GM12878 (cell line): ENCODE results near the gene CNNM3. TPM values are rescaled to one million over a fixed set of nuclear protein-coding genes. Genes with fewer than 3 reads are reported as not detected.

ENCODE experiments used
- ATAC-seq: fragments of 200-7000 bp; cut with Tn5 transposase; 3 replicates; pipeline ENCODE4 v1.9.1; 2020; ENCODE audit warnings: mild to moderate bottlenecking, moderate library complexity
- BruUV-seq: library from RNA; stranded (reverse); fragments of 400-500 nt; replicated peaks from 2 replicates; lab custom pipeline; 2021; lab: Mats Ljungman, UMichigan
- CTCF ChIA-PET: fragments of 300-600 bp; sonication (Branson Sonifier 250); formaldehyde crosslinking; extraction: SDS; loops from one replicate; lab custom pipeline; 2021; ENCODE audit warnings: inconsistent platforms; lab: Yijun Ruan, JAX
- POLR2A ChIA-PET: fragments of 350-600 bp; formaldehyde crosslinking; extraction: SDS; loops from one replicate; lab custom pipeline; 2021; ENCODE audit warnings: inconsistent platforms; lab: Charles Lee
- RAD21 ChIA-PET: fragments of 300-600 bp; sonication (Branson Sonifier 250); formaldehyde crosslinking; loops from one replicate; lab custom pipeline; 2023; ENCODE audit warnings: antibody characterized with exemption; ENCODE audit not compliant: unreplicated experiment; lab: Charles Lee
- SMC1A ChIA-PET: fragments of 300-600 bp; sonication (Branson Sonifier 250); formaldehyde crosslinking; loops from one replicate; lab custom pipeline; 2023; ENCODE audit not compliant: unreplicated experiment, uncharacterized antibody; lab: Charles Lee
- DNase-seq: peaks from one replicate; pipeline ENCODE4 v3.0.0-alpha.2; 2011; ENCODE audit warnings: low read depth, low spot score
- FAIRE-seq: peaks from 3 replicates; lab custom pipeline; 2011; peaks lifted over from hg19 to GRCh38; lab: Jason Lieb, UNC
- H2AFZ ChIP-seq: 2 replicates; pipeline ENCODE4 v1.6.0; 2011; ENCODE audit warnings: low read depth, low read length, control low read depth; ENCODE audit not compliant: control insufficient read depth
- H3K27ac ChIP-seq: 2 replicates; pipeline ENCODE4 v1.5.1; 2011; ENCODE audit warnings: control low read depth; ENCODE audit not compliant: control insufficient read depth, insufficient read depth
- H3K27me3 ChIP-seq, 2 experiments: replicated peaks in 1 of 2; 2 replicates each; pipeline versions ENCODE4 v1.6.0 to v1.6.1; 2011; ENCODE audit warnings: low read length in 1 of 2; ENCODE audit not compliant: control insufficient read depth in 2 of 2, insufficient read depth in 2 of 2
- H3K36me3 ChIP-seq, 2 experiments: 2 replicates each; pipeline ENCODE4 v1.5.1; 2011; ENCODE audit warnings: low read length in 1 of 2; ENCODE audit not compliant: control insufficient read depth in 2 of 2, insufficient read depth in 2 of 2
- H3K4me1 ChIP-seq: 2 replicates; pipeline ENCODE4 v1.6.1; 2011; ENCODE audit warnings: mild to moderate bottlenecking, low read length, moderate library complexity, mixed read lengths; ENCODE audit not compliant: control insufficient read depth, insufficient read depth
- H3K4me2 ChIP-seq: 2 replicates; pipeline ENCODE4 v1.6.0; 2011; ENCODE audit warnings: control low read depth; ENCODE audit not compliant: control insufficient read depth, insufficient read depth
- H3K4me3 ChIP-seq: fragments of 200-600 bp; sonication (generic); 2 replicates; pipeline ENCODE4 v1.5.1; 2016
- H3K79me2 ChIP-seq: 2 replicates; pipeline ENCODE4 v1.6.0; 2011; ENCODE audit warnings: low read length; ENCODE audit not compliant: control insufficient read depth, insufficient read depth
- H3K9ac ChIP-seq: 2 replicates; pipeline ENCODE4 v1.8.0; 2011; ENCODE audit warnings: low read length, control low read depth, mixed read lengths; ENCODE audit not compliant: control insufficient read depth, insufficient read depth
- H3K9me3 ChIP-seq: replicated peaks from 3 replicates; pipeline ENCODE4 v1.5.1; 2011; ENCODE audit warnings: mild to moderate bottlenecking, low read length; ENCODE audit not compliant: control insufficient read depth, insufficient read depth
- H4K20me1 ChIP-seq: 2 replicates; pipeline ENCODE4 v1.6.0; 2011; ENCODE audit not compliant: control insufficient read depth, insufficient read depth
- CEBPZ ChIP-seq: fragments of 150-350 bp; IDR thresholded peaks from 2 replicates; pipeline ENCODE4 v1.6.1; 2016; ENCODE audit warnings: low read depth, low read length
- FOXK2 ChIP-seq: fragments of 450-650 bp; IDR thresholded peaks from 2 replicates; pipeline ENCODE4 v1.6.1; 2017; ENCODE audit warnings: mild to moderate bottlenecking, moderate library complexity
- IRF3 ChIP-seq: fragments of 450-650 bp; IDR thresholded peaks from 2 replicates; pipeline ENCODE4 v1.6.1; 2014; ENCODE audit warnings: mild to moderate bottlenecking
- MAX ChIP-seq: IDR thresholded peaks from 2 replicates; pipeline ENCODE4 v1.6.1; 2012; ENCODE audit warnings: low read depth, low read length, improper control_type of control experiment
- MEF2B ChIP-seq: fragments of 450-650 bp; IDR thresholded peaks from 2 replicates; pipeline ENCODE4 v1.6.1; 2018; ENCODE audit warnings: mild to moderate bottlenecking, moderate library complexity; ENCODE audit not compliant: partially characterized antibody, poor library complexity, severe bottlenecking
- NFYB ChIP-seq: IDR thresholded peaks from 2 replicates; pipeline ENCODE4 v1.6.1; 2011; ENCODE audit warnings: low read depth, mild to moderate bottlenecking, low read length, improper control_type of control experiment, moderate library complexity; ENCODE audit not compliant: insufficient read depth
- POLR2AphosphoS5 ChIP-seq: IDR thresholded peaks from 2 replicates; pipeline ENCODE4 v1.6.1; 2011; ENCODE audit warnings: mild to moderate bottlenecking, low read length, inconsistent platforms
- RAD51 ChIP-seq: fragments of 450-650 bp; IDR thresholded peaks from 2 replicates; pipeline ENCODE4 v1.6.1; 2016; ENCODE audit warnings: moderate library complexity, mild to moderate bottlenecking, inconsistent platforms
- RFX5 ChIP-seq: IDR thresholded peaks from 2 replicates; pipeline ENCODE4 v1.6.1; 2011; ENCODE audit warnings: low read depth, low read length, improper control_type of control experiment
- SMC3 ChIP-seq: IDR thresholded peaks from 2 replicates; pipeline ENCODE4 v1.6.1; 2011; ENCODE audit warnings: low read length, improper control_type of control experiment, borderline replicate concordance
- SP1 ChIP-seq: IDR thresholded peaks from one replicate; pipeline ENCODE4 v1.6.1; 2011; ENCODE audit warnings: low read depth, low read length
- SUZ12 ChIP-seq: fragments of 200-600 bp; sonication (generic); IDR thresholded peaks from one replicate; pipeline ENCODE4 v1.6.1; 2018; ENCODE audit warnings: antibody characterized with exemption, mild to moderate bottlenecking; ENCODE audit not compliant: unreplicated experiment
- TCF12 ChIP-seq: IDR thresholded peaks from 2 replicates; pipeline ENCODE4 v1.6.1; 2011; ENCODE audit warnings: low read depth, mild to moderate bottlenecking, low read length
- YBX1 ChIP-seq: fragments of 450-650 bp; IDR thresholded peaks from 2 replicates; pipeline ENCODE4 v1.6.1; 2016; ENCODE audit warnings: antibody characterized with exemption
- ZBTB33 ChIP-seq: fragments of 450-650 bp; IDR thresholded peaks from 2 replicates; pipeline ENCODE4 v1.6.1; 2017; ENCODE audit warnings: mild to moderate bottlenecking
- ZNF217 ChIP-seq: fragments of 450-650 bp; IDR thresholded peaks from 2 replicates; pipeline ENCODE4 v1.6.1; 2017; ENCODE audit warnings: antibody characterized with exemption, mild to moderate bottlenecking
- ZNF274 ChIP-seq: IDR thresholded peaks from one replicate; pipeline ENCODE4 v1.8.0; 2011; ENCODE audit not compliant: insufficient read length, insufficient read depth
- ZNF622 ChIP-seq: fragments of 450-650 bp; IDR thresholded peaks from 2 replicates; pipeline ENCODE4 v1.6.1; 2017; ENCODE audit warnings: mild to moderate bottlenecking, inconsistent platforms
- whole genome bisulfite sequencing: methylation state at CpG from one replicate; pipeline ENCODE4 v1.1.6; 2016; ENCODE audit warnings: low lambda C conversion rate; ENCODE audit not compliant: insufficient replicate concordance, insufficient coverage; ENCODE audit errors: missing lambda C conversion rate; 5-methylcytosine and 5-hydroxymethylcytosine counted together
- in situ Hi-C: fragments of 300-500 bp; cut with MboI; formaldehyde crosslinking; loops from 9 replicates; pipeline ENCODE4 v1.14.3; 2018; ENCODE audit warnings: mixed read lengths
- intact Hi-C: fragments of 100-400 bp; cut with micrococcal nuclease; formaldehyde crosslinking; loops from one replicate; pipeline ENCODE4 v1.14.2; 2022; ENCODE audit not compliant: unreplicated experiment
- polyA plus RNA-seq, 11 experiments: library from polyadenylated mRNA; depleted of rRNA in 4 of 11; unstranded in 6 of 11; stranded (reverse) in 5 of 11; fragments of >200 nt; fragmentation: Nextera tagmentation in 4 of 11; fragmentation: Illumina TruSeq in 1 of 11; extraction: Ambion mirVana in 4 of 11; extraction: Trizol in 1 of 11; gene quantifications; 1 replicate in 1 of 11; 2 replicates in 10 of 11; pipeline versions ENCODE4 v1.2.1 to v1.2.3, GENCODE V29; 2011 to 2016; ENCODE audit warnings: inconsistent platforms in 2 of 11, missing spikeins in 2 of 11, low read depth in 1 of 11
- total RNA-seq, 4 experiments: library from RNA; depleted of rRNA in 3 of 4; stranded (reverse); fragments of >200 nt in 3 of 4; fragmentation: Illumina TruSeq in 1 of 4; extraction: Trizol in 1 of 4; gene quantifications; 2 replicates each; pipeline versions ENCODE4 v1.2.1 to v1.2.3, GENCODE V29; 2013 to 2021

Gene CNNM3
- total and polyA plus RNA-seq, 10 of the 15 experiments (the other 5 are each of a cell fraction or from before 2014, with no cell fraction given) = 0.72 to 14.3 (median 4.0) TPM

- Histone ChIP-seq H4K20me1 (no peaks in the 10 kb centered on the region), H3K79me2 (peaks cover 5% of the 10 kb centered on the region), H3K4me3 (peak overlapping the region; percentile 26; the same call in 1 of the 2 replicates), H3K9me3 (no peaks in the 10 kb centered on the region), H3K36me3 (no peaks in the 10 kb centered on the region), H3K4me2 (peak overlapping the region; percentile 71), H2AFZ (peak overlapping the region; percentile 78), H3K27me3 (no peaks in the 10 kb centered on the region; a peak in 1 of 4 replicates), H3K27ac (peak overlapping the region; percentile 74), H3K9ac (peak overlapping the region; percentile 31), H3K4me1 (peaks cover 37% of the 10 kb centered on the region)
- in situ Hi-C loops = no loop called here
- no TSS peak for BruUV-seq
- SMC1A ChIA-PET = interaction anchor here (1.1 to 3.1 kb wide), 5 partner anchors 16 to 78 kb away, joined by 3 to 25 read pairs (median 3); partner anchors contain the start of genes ANKRD39 and CNNM3
- 6% methylated on average over 18 of the region's 18 CpGs for WGBS
- intact Hi-C loops = no loop called here
- FAIRE-seq = peak; percentile 84
- POLR2A ChIA-PET = interaction anchor here (0.5 to 3.2 kb wide), 10 partner anchors 8 to 552 kb away, joined by 3 to 28 read pairs (median 4); partner anchors contain the start of gene ANKRD39
- CTCF ChIA-PET = interaction anchor here (0.6 to 5.0 kb wide), 4 partner anchors 13 to 77 kb away, joined by 3 to 31 read pairs (median 13); partner anchors contain the start of gene ANKRD39
- ATAC-seq = peak; percentile 82
- DNase-seq = peak; percentile 76
- RAD21 ChIA-PET = interaction anchor here (0.8 to 3.6 kb wide), 9 partner anchors 16 to 346 kb away, joined by 3 to 38 read pairs (median 4); partner anchors contain the start of genes ANKRD39 and ARID5A
- TF ChIP-seq YBX1 = no peak
- no peak for TF ChIP-seq ZBTB33
- TF ChIP-seq RFX5 = no peak
- TF ChIP-seq SUZ12 = no peak
- peak; percentile 89 for TF ChIP-seq MEF2B
- TF ChIP-seq POLR2AphosphoS5 = peak; percentile 61; the same call in 1 of the 2 replicates
- peak; percentile 59 for TF ChIP-seq SP1
- TF ChIP-seq ZNF622 = no peak
- no peak for TF ChIP-seq FOXK2
- TF ChIP-seq ZNF274 = no peak
- no peak for TF ChIP-seq MAX
- no peak for TF ChIP-seq ZNF217
- no peak for TF ChIP-seq CEBPZ
- TF ChIP-seq TCF12 = 0 out of 2 replicates have a peak, but pooled peaks have one; percentile 4
- no peak for TF ChIP-seq NFYB
- TF ChIP-seq SMC3 = no peak
- TF ChIP-seq IRF3 = no peak
- TF ChIP-seq RAD51 = peak; percentile 68; the same call in 1 of the 2 replicates
These were observed 58.2 kb downstream of the CNNM3 start for GRCh38 chr2:96874198-96874831.
